HG03064 (cell line): ENCODE measurements around the gene FYCO1.

Source experiments
- ATAC-seq: cut with Tn5 transposase; IDR thresholded peaks from one replicate; pipeline ENCODE4 v1.9.1; 2021; ENCODE audit warnings: low read depth; ENCODE audit not compliant: unreplicated experiment

FYCO1 gene

GRCh38 chr3:45868650-45869049 is 127.0 kb downstream of the FYCO1 start:
- no peak for ATAC-seq

- no peak for ATAC-seq
Observed at GRCh38 chr3:45868213-45868612, 127.4 kb downstream of the FYCO1 start.
